GM23248 (cell line): ENCODE results near the gene SRSF5. TPM values are rescaled to one million over a fixed set of nuclear protein-coding genes. Genes with fewer than 3 reads are reported as not detected.

Experiments
- DNase-seq: peaks from one replicate; pipeline ENCODE4 v3.0.0-alpha.2; 2015
- H2AFZ ChIP-seq: fragments of 200-600 bp; sonication (generic); 2 replicates; pipeline ENCODE4 v1.6.1; 2016; ENCODE audit warnings: antibody characterized with exemption
- H3F3A ChIP-seq: fragments of 200-600 bp; sonication (generic); 2 replicates; pipeline ENCODE4 v1.6.1; 2016; ENCODE audit warnings: mild to moderate bottlenecking, antibody characterized with exemption, mixed run types; ENCODE audit not compliant: insufficient read depth
- H3K27ac ChIP-seq: fragments of 200-600 bp; sonication (generic); 2 replicates; pipeline ENCODE4 v1.5.1; 2016; ENCODE audit warnings: mild to moderate bottlenecking
- H3K27me3 ChIP-seq: fragments of 200-600 bp; sonication (generic); replicated peaks from 2 replicates; pipeline ENCODE4 v1.6.1; 2016; ENCODE audit warnings: mild to moderate bottlenecking; ENCODE audit not compliant: insufficient read depth
- H3K36me3 ChIP-seq: fragments of 200-600 bp; sonication (generic); 2 replicates; pipeline ENCODE4 v1.6.1; 2016; ENCODE audit warnings: low read depth, mild to moderate bottlenecking
- H3K4me1 ChIP-seq: fragments of 200-600 bp; sonication (generic); 2 replicates; pipeline ENCODE4 v1.6.1; 2016; ENCODE audit warnings: mild to moderate bottlenecking; ENCODE audit not compliant: insufficient read depth
- H3K4me2 ChIP-seq: fragments of 200-600 bp; sonication (generic); one replicate; pipeline ENCODE4 v1.6.1; 2016; ENCODE audit warnings: mild to moderate bottlenecking; ENCODE audit not compliant: unreplicated experiment
- H3K4me3 ChIP-seq: fragments of 200-600 bp; sonication (generic); 2 replicates; pipeline ENCODE4 v1.5.1; 2016; ENCODE audit warnings: mild to moderate bottlenecking
- H3K79me2 ChIP-seq: fragments of 200-600 bp; sonication (generic); 2 replicates; pipeline ENCODE4 v1.6.1; 2016; ENCODE audit warnings: mild to moderate bottlenecking; ENCODE audit not compliant: insufficient read depth
- H3K9ac ChIP-seq: fragments of 200-600 bp; sonication (generic); 2 replicates; pipeline ENCODE4 v1.6.1; 2016; ENCODE audit warnings: mild to moderate bottlenecking
- H3K9me2 ChIP-seq: fragments of 200-600 bp; sonication (generic); 2 replicates; pipeline ENCODE4 v1.6.1; 2016; ENCODE audit warnings: mixed run types, mild to moderate bottlenecking, moderate library complexity; ENCODE audit not compliant: insufficient read depth
- H3K9me3 ChIP-seq: fragments of 200-600 bp; sonication (generic); one replicate; pipeline ENCODE4 v1.6.1; 2017; ENCODE audit warnings: low read depth
- H4K20me1 ChIP-seq: fragments of 200-600 bp; sonication (generic); 2 replicates; pipeline ENCODE4 v1.6.0; 2016; ENCODE audit not compliant: insufficient read depth
- EZH2 ChIP-seq: fragments of 200-600 bp; sonication (generic); IDR thresholded peaks from 2 replicates; pipeline ENCODE4 v1.6.1; 2018; ENCODE audit warnings: antibody characterized with exemption, mild to moderate bottlenecking; ENCODE audit not compliant: insufficient read depth, poor library complexity, severe bottlenecking
- EZH2phosphoT487 ChIP-seq: fragments of 200-600 bp; sonication (generic); IDR thresholded peaks from 2 replicates; pipeline ENCODE4 v1.6.1; 2018; ENCODE audit warnings: antibody characterized with exemption, moderate library complexity, mild to moderate bottlenecking, low read depth; ENCODE audit not compliant: insufficient read depth
- WGBS, 2 experiments: methylation state at CpG; one replicate each; pipeline ENCODE4 v1.1.6; 2015 to 2017; ENCODE audit warnings: low lambda C conversion rate in 2 of 2, low coverage in 1 of 2; ENCODE audit errors: missing lambda C conversion rate in 2 of 2; 5-methylcytosine and 5-hydroxymethylcytosine counted together
- in situ Hi-C: fragments of 300-500 bp; cut with MboI; formaldehyde crosslinking; loops from 2 replicates; pipeline ENCODE4 v1.15.0; 2020
- polyA plus RNA-seq: library from polyadenylated mRNA; unstranded; fragments of >200 nt; fragmentation: Nextera tagmentation; extraction: Ambion mirVana; gene quantifications from 2 replicates; pipeline ENCODE4 v1.2.1, GENCODE V29; 2016
- total RNA-seq: library from RNA; depleted of rRNA; stranded (reverse); fragments of >200 nt; shearing (Covaris generic); gene quantifications from 2 replicates; pipeline ENCODE4 v1.2.3, GENCODE V29; 2014

Gene SRSF5
- total and polyA plus RNA-seq, 2 experiments from 2014 or later, result 125 to 227 TPM

- H2AFZ ChIP-seq, result no peak overlapping the region
- H3K36me3 ChIP-seq, result no peaks in the 10 kb centered on the region
- H3K9ac ChIP-seq, result no peak overlapping the region
- no peaks in the 10 kb centered on the region for H3K4me1 ChIP-seq
- TF ChIP-seq EZH2, result no peak
- no peak for TF ChIP-seq EZH2phosphoT487
- no peak overlapping the region for H3K4me3 ChIP-seq
- no peak overlapping the region for H3K4me2 ChIP-seq
- no peaks in the 10 kb centered on the region for H3K79me2 ChIP-seq
- H4K20me1 ChIP-seq, result no peaks in the 10 kb centered on the region
- in situ Hi-C loops, result no loop called here
- 83% methylated on average over 2 of the region's 2 CpGs for WGBS, 2 experiments
- H3K9me3 ChIP-seq, result no peaks in the 10 kb centered on the region
- H3K27me3 ChIP-seq, result no peaks in the 10 kb centered on the region
- no peak for DNase-seq
- H3F3A ChIP-seq, result no peaks in the 10 kb centered on the region
- H3K9me2 ChIP-seq, result no peaks in the 10 kb centered on the region
- H3K27ac ChIP-seq, result no peak overlapping the region
These were observed 12.5 kb upstream of the SRSF5 start for GRCh38 chr14:69754487-69754886.

GRCh38 chr14:69755296-69755695, 11.6 kb upstream of the SRSF5 start:
- no peaks in the 10 kb centered on the region for H3K79me2 ChIP-seq
- TF ChIP-seq EZH2, result no peak
- TF ChIP-seq EZH2phosphoT487, result no peak
- no peak overlapping the region for H2AFZ ChIP-seq
- DNase-seq, result no peak
- no peak overlapping the region for H3K4me3 ChIP-seq
- no peaks in the 10 kb centered on the region for H3F3A ChIP-seq
- H3K9ac ChIP-seq, result no peak overlapping the region
- in situ Hi-C loops, result no loop called here
- H3K9me2 ChIP-seq, result no peaks in the 10 kb centered on the region
- no peaks in the 10 kb centered on the region for H3K36me3 ChIP-seq
- no peaks in the 10 kb centered on the region for H3K4me1 ChIP-seq
- no peaks in the 10 kb centered on the region for H3K27me3 ChIP-seq
- H3K27ac ChIP-seq, result no peak overlapping the region
- no peaks in the 10 kb centered on the region for H4K20me1 ChIP-seq
- no peak overlapping the region for H3K4me2 ChIP-seq
- H3K9me3 ChIP-seq, result no peaks in the 10 kb centered on the region

DNA sequence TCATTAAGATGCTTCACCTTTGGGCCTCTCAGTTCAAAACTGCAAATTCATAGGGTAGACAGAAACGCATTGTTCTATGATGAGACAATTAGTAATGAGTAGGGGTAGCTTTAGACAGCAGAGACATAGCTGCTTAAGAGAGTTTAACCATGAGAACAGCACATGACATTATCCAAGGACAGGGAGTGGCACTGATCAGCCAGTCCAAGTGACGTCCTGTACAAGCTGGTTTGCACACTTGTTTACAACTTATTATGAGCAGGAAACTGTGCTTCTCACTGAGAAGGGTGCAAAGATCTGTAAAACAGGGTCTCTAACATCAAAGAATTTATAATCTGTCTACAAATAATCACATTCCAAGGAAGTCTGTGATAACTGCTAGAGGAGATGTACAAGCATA, 11.2 kb upstream of the SRSF5 start:
- H3K27me3 ChIP-seq, result no peaks in the 10 kb centered on the region
- H3K4me3 ChIP-seq, result no peak overlapping the region
- no peak for TF ChIP-seq EZH2phosphoT487
- TF ChIP-seq EZH2, result no peak
- H4K20me1 ChIP-seq, result no peaks in the 10 kb centered on the region
- 12 to 14% methylated on average over 2 of the region's 2 CpGs for WGBS, 2 experiments
- no peaks in the 10 kb centered on the region for H3K9me2 ChIP-seq
- H3K4me2 ChIP-seq, result no peak overlapping the region
- no peaks in the 10 kb centered on the region for H3K9me3 ChIP-seq
- H3K9ac ChIP-seq, result no peak overlapping the region
- H3K36me3 ChIP-seq, result no peaks in the 10 kb centered on the region
- H3F3A ChIP-seq, result no peaks in the 10 kb centered on the region
- H2AFZ ChIP-seq, result no peak overlapping the region
- no peak for DNase-seq
- H3K4me1 ChIP-seq, result no peaks in the 10 kb centered on the region
- no peak overlapping the region for H3K27ac ChIP-seq
- H3K79me2 ChIP-seq, result no peaks in the 10 kb centered on the region
- in situ Hi-C loops, result no loop called here

DNA sequence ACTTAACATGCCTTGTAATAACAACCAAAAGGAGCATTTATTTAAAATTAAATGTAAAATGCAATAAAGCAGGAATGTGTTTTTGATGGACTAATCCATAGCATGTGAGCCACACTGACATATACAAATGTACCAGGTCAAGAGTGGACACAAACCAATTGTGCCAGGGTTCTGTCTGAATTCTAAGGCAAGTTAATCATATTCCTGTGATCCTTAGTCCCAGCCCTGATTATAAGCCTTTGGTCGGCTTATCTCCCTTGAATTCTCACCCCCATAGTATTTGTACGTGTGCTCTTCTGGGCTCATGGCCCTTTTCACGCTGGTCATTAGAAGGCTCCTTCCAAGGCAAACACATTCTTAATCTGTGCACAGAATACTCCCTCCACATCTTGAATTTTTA, 10.6 kb upstream of the SRSF5 start:
- H3K9me2 ChIP-seq, result no peaks in the 10 kb centered on the region
- TF ChIP-seq EZH2, result no peak
- no peak for TF ChIP-seq EZH2phosphoT487
- 60 to 63% methylated on average over 3 of the region's 3 CpGs for WGBS, 2 experiments

DNA sequence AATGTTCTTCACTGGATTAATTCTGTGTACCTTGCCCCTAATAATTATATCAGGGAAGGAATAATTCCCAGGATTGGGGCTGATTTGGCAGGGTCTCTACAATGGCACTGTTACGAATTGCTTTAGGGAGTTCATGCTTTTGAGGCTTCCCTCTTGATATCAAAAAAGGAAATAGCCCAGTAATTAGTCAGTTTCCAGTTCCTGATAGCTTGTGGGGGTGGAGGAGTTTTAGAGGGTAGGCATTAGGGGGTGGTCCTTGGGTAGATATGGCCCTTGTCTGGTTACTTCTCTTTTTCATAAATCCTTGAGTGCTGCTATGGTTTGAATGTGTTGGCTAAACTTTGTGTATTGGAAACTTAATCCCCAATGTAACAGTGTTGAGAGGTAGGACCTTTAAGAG, 6.1 kb upstream of the SRSF5 start:
- no peak for DNase-seq
- Histone ChIP-seq H3F3A (no peaks in the 10 kb centered on the region), H3K4me3 (no peak overlapping the region), H3K27ac (no peak overlapping the region), H3K27me3 (no peaks in the 10 kb centered on the region), H3K9ac (no peak overlapping the region), H3K9me2 (no peaks in the 10 kb centered on the region), H3K9me3 (no peaks in the 10 kb centered on the region), H3K4me1 (no peaks in the 10 kb centered on the region), H3K36me3 (no peaks in the 10 kb centered on the region), H2AFZ (no peak overlapping the region), H3K79me2 (no peaks in the 10 kb centered on the region), H3K4me2 (no peak overlapping the region), H4K20me1 (no peaks in the 10 kb centered on the region)
- WGBS, 2 experiments, result 88 to 91% methylated on average over 1 of the region's 1 CpG
- TF ChIP-seq EZH2phosphoT487, result no peak
- TF ChIP-seq EZH2, result no peak
- in situ Hi-C loops, result no loop called here

More for the DNA sequence above, 10.6 kb upstream of the SRSF5 start:
- no peaks in the 10 kb centered on the region for H3K27me3 ChIP-seq
- no peaks in the 10 kb centered on the region for H3K9me3 ChIP-seq
- H4K20me1 ChIP-seq, result no peaks in the 10 kb centered on the region
- no peaks in the 10 kb centered on the region for H3K36me3 ChIP-seq
- H3K27ac ChIP-seq, result no peak overlapping the region
- no peaks in the 10 kb centered on the region for H3F3A ChIP-seq
- H3K79me2 ChIP-seq, result no peaks in the 10 kb centered on the region
- no peak for DNase-seq
- H3K4me3 ChIP-seq, result no peak overlapping the region
- no peak overlapping the region for H2AFZ ChIP-seq
- no peaks in the 10 kb centered on the region for H3K4me1 ChIP-seq
- in situ Hi-C loops, result no loop called here
- no peak overlapping the region for H3K4me2 ChIP-seq
- no peak overlapping the region for H3K9ac ChIP-seq
